ENCODE measurements around the gene SLC13A3.
"Not testable (repeated sequence)": the region's sequence is repeated elsewhere in the genome, so short reads cannot be mapped to it uniquely, and the experiment has no call there.

The SLC13A3 gene

GRCh38 chr20:46681032-46681854 lies 30.0 kb upstream of the SLC13A3 start:
- peak; percentile 12 to 27 for DNase-seq (ENCODE audit: low read depth in 2 of 2)

GRCh38 chr20:46680684-46681031 lies 29.4 kb upstream of the SLC13A3 start:
- DNase-seq (ENCODE audit: low read depth in 2 of 2) = no peak

GRCh38 chr20:46678516-46678915 lies 27.3 kb upstream of the SLC13A3 start:
- DNase-seq (ENCODE audit: low read depth in 2 of 2) = no peak

- no peak for DNase-seq (ENCODE audit: low read depth in 2 of 2)
These were observed 26.3 kb upstream of the SLC13A3 start for GRCh38 chr20:46677608-46678007.

- not testable (repeated sequence) for DNase-seq (ENCODE audit: low read depth in 2 of 2)
These were observed 25.5 kb upstream of the SLC13A3 start for GRCh38 chr20:46676649-46677316.

- DNase-seq (ENCODE audit: low read depth in 2 of 2) = no peak
These were observed 23.2 kb upstream of the SLC13A3 start for GRCh38 chr20:46674253-46675083.

GRCh38 chr20:46673394-46674252 lies 22.4 kb upstream of the SLC13A3 start:
- DNase-seq (ENCODE audit: low read depth in 2 of 2) = no peak

- no peak for DNase-seq (ENCODE audit: low read depth in 2 of 2)
These were observed 21.4 kb upstream of the SLC13A3 start for GRCh38 chr20:46672543-46673148.

GRCh38 chr20:46671866-46672542 lies 20.7 kb upstream of the SLC13A3 start:
- no peak for DNase-seq (ENCODE audit: low read depth in 2 of 2)

- no peak for DNase-seq (ENCODE audit: low read depth in 2 of 2)
These were observed 19.6 kb upstream of the SLC13A3 start for GRCh38 chr20:46670585-46671584.

GRCh38 chr20:46670228-46670584 lies 18.9 kb upstream of the SLC13A3 start:
- no peak for DNase-seq (ENCODE audit: low read depth in 2 of 2)

GRCh38 chr20:46666818-46667515 lies 15.7 kb upstream of the SLC13A3 start:
- DNase-seq (ENCODE audit: low read depth in 2 of 2) = no peak

- DNase-seq (ENCODE audit: low read depth in 2 of 2) = no peak
These were observed 15.0 kb upstream of the SLC13A3 start for GRCh38 chr20:46666306-46666705.

GRCh38 chr20:46665602-46666001 lies 14.3 kb upstream of the SLC13A3 start:
- DNase-seq (ENCODE audit: low read depth in 2 of 2) = no peak

- no peak for DNase-seq (ENCODE audit: low read depth in 2 of 2)
These were observed 12.3 kb upstream of the SLC13A3 start for GRCh38 chr20:46663531-46663930.

- DNase-seq (ENCODE audit: low read depth in 2 of 2) = no peak
These were observed 10.4 kb upstream of the SLC13A3 start for GRCh38 chr20:46661659-46662058.

- no peak for DNase-seq (ENCODE audit: low read depth in 2 of 2)
These were observed 9.2 kb upstream of the SLC13A3 start for GRCh38 chr20:46660487-46660886.

- no peak for DNase-seq (ENCODE audit: low read depth in 2 of 2)
These were observed 6.4 kb upstream of the SLC13A3 start for GRCh38 chr20:46657618-46658017.

GRCh38 chr20:46657137-46657536 lies 5.9 kb upstream of the SLC13A3 start:
- no peak for DNase-seq (ENCODE audit: low read depth in 2 of 2)
